HG02970 (cell line): ENCODE data around the gene SHROOM2.
A peak's percentile ranks its signal among the peaks of the same experiment; 100 is the strongest.

Experiments
- ATAC-seq: cut with Tn5 transposase; IDR thresholded peaks from one replicate; pipeline ENCODE4 v1.9.1; 2021; ENCODE audit warnings: mild to moderate bottlenecking, moderate library complexity, moderate number of reproducible peaks; ENCODE audit not compliant: unreplicated experiment, low FRiP score

The SHROOM2 gene

DNA sequence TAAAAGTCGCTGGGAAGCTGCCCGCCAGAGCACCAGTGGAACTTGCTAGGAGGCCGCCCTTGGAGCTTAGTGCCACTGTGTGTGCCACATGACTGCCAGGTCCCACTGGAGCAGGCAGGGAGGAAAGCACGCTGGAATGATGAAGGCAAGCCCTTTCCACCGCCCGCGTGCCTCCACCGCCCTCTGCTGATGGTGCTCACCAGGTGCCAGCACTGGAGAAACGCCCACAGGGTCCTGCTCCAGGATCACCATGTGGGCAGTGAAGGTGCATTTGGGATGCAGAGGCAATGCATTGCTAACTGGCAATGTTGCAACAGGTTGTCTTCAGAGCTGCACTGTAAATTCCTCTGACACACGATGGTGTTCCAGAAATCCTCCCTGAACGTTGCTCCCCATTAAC, 76.3 kb downstream of the SHROOM2 start:
- ATAC-seq: no peak

GRCh38 chrX:9862953-9863352, 76.7 kb downstream of the SHROOM2 start:
- ATAC-seq: no peak

GRCh38 chrX:9864011-9864410, 77.8 kb downstream of the SHROOM2 start:
- no peak for ATAC-seq

- ATAC-seq: no peak
Measured at GRCh38 chrX:9865804-9866472, 79.7 kb downstream of the SHROOM2 start.

- no peak for ATAC-seq
Measured at GRCh38 chrX:9866633-9867032, 80.4 kb downstream of the SHROOM2 start.

- ATAC-seq: no peak
Measured at GRCh38 chrX:9867226-9867625, 81.0 kb downstream of the SHROOM2 start.

- no peak for ATAC-seq
Measured at GRCh38 chrX:9867753-9868152, 81.5 kb downstream of the SHROOM2 start.

DNA sequence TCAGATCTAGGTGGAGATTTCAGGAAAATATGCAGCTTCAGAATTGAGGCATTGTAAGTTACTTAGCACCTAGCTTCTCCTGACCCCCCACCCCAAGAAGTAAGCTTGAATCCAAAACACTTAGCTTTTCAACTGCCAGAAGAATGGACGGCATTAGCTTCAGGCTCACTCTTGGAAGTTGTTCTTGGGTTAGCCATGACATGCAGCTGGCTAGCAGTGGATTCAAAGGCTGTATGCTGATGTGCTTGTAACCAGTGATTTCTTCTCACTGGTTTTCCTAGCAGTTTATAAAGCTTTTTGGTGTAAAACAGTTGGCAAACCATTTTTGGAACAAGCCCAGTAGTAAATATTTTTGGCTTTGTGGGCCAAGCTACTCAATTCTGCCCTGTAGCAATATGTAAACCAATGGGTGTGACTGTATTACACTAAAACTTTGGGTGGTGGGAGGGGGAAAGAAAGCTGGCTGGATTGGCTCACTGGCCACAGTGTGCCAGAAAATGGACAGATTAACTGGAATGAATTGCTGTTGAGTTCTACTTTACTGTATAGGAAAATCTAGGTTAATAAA, 85.6 kb downstream of the SHROOM2 start:
- ATAC-seq: no peak

DNA sequence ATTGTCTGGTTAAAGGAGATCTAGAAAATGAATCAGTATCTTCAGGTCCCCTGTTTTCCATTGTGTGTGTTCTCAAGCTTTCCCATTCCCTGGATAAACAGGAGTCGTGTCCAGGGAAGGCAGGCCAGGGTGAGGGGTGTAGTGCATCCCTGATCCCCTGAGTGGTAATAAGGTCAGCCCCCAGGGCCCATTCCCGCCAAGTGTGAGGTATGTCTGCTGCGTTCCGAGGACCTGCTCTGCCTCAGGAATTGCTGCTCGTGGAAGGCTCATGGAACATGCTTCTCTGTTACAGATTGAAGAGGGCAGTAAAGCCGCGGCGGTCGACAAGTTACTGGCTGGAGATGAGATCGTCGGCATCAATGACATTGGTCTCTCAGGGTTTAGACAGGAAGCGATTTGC, 87.1 kb downstream of the SHROOM2 start:
- no peak for ATAC-seq

DNA sequence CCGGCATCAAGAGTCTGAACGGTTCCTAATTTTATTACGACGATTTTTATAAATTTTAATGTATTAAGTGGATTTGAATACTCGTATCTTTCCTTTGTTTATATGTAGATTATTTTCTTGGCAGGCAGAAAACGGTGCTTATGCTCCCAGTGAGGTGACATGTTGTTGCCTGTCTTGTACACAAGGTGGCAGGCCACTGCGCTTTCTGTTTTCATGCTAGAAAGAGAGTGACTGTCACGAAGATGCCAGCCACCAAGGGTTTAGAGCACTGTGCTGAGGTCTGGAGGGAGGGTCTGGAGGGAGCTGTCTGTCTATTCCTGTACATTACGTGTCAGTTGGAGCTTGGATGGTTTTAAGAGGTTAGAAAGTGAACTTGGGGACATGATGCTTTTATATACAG, 87.7 kb downstream of the SHROOM2 start:
- peak; percentile 84 for ATAC-seq

- no peak for ATAC-seq
Measured at GRCh38 chrX:9874483-9874882, 88.3 kb downstream of the SHROOM2 start.

DNA sequence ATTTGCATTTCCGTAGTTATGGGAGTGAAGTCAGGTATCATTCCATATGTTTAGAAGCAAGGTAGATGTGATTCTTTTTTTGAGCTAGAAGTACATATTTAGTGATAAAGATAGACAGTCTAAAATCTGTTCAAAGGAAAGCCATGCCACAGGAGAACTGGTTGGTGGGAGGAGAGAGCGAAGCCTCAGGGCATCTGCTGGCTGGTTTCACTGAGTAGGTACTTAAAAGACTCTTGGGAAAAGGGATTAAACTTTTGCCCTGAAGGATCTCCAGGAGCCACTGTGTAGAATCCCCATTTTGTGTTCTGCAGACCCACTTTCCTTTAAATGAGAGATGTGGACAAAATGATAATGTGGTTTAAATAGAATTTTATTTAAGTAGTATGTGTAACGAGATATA, 89.6 kb downstream of the SHROOM2 start:
- ATAC-seq: no peak

- ATAC-seq: no peak
Measured at GRCh38 chrX:9876201-9876600, 90.0 kb downstream of the SHROOM2 start.

DNA sequence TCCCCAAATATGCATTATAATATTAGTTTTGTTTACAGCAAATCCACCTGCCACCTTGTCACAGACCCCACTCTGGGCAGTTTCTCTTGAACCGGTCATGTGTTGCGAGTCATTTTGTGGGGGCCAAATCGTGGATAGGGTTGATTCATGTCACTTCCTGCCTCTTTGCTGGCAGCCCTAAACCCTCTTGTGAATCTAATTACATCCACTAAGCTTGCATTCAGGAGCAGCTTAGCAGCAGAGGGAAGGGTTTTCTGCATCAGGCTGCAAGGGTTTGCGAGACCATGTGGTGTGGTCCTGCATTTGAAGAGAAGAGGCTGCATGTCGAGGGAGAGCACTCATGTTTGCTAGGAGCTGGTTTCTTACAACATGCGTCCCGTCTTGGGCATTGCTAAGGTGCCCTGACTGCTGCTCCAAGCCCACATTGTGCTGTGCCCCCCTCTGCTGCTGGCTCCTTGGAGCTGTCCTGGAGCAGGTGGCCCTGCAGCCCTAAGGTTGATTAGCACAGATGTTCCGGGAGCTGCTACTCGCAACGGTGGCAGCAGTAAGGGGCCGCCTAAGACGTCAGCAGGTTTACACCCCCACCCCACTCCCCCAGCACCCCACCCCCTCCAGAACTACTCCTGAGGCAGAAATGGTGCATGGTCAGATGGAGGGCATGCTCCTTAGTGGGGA, 92.1 kb downstream of the SHROOM2 start:
- ATAC-seq: no peak

- no peak for ATAC-seq
Measured at GRCh38 chrX:9880237-9880636, 94.0 kb downstream of the SHROOM2 start.

GRCh38 chrX:9880870-9881269, 94.6 kb downstream of the SHROOM2 start:
- no peak for ATAC-seq

DNA sequence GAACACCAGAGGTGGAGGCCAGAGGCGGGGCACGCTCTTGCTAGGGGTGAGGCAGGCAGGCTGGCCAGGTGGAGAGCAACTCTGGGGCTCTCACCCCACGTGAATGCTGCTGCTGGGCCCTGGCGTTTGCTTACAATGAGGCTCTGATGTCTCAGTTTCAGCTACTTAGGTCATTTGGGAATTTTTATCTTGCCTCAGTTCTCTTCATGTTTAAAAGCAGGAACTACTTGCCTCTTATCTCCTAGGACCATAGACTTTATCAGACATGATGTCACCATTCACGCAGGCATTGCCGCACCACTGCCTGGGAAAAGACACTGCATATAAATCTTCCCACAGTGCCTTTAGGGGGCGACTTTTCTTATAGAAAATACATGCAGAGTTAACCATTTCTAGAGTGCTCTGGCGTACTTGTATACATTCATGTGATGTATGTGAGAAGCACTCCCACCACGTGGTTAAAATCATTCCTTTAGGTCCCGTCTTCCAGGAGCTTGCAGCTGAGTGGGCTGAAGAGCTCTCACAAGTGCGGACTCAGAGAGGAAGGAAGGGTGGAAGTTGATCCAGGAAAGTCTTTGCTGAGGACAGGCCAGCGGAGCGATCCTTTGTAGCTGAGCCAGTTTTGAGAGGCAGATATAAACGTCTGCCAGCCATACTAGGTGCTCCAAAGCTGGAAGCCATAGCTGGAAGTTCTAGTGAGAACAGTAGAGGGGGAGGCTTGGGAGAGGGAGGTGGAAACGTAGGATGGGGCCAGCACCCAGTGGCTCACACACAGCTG, 96.6 kb downstream of the SHROOM2 start:
- ATAC-seq: no peak

GRCh38 chrX:9884031-9884779, 98.0 kb downstream of the SHROOM2 start:
- ATAC-seq: no peak

DNA sequence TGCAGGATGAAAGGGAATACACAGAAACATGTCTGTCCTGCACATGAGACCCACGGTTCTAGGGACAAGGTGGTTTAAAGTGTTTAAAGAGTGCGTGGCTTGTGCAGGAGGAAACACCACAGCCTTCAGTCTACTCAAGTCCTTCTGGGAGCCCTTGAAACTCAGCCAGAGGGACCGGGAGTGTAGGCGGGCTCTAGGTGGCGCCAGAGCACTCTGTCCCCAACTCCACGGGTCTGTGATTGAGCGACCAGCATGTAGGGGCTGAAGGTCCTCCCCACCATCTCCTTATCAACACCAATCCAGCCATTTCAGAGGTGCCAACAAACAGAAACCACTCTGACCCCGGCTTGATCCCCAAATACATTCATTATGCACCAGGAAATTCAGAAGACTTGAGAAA, 98.9 kb downstream of the SHROOM2 start:
- ATAC-seq: peak; percentile 67

- ATAC-seq: no peak
Measured at GRCh38 chrX:9887659-9888297, 101.5 kb downstream of the SHROOM2 start.
